HEK293 (cell line): ENCODE measurements around the gene ARIH2.
A peak's percentile ranks its signal among the peaks of the same experiment; 100 is the strongest.

Experiments used
- CTCF ChIA-PET: fragments of 350-600 bp; formaldehyde crosslinking; extraction: SDS; loops from one replicate; lab custom pipeline; 2021; ENCODE audit warnings: antibody characterized with exemption; lab: Yijun Ruan, JAX
- POLR2A ChIA-PET: fragments of 300-600 bp; formaldehyde crosslinking; extraction: SDS; loops from one replicate; lab custom pipeline; 2020; ENCODE audit warnings: antibody characterized with exemption, inconsistent platforms; lab: Yijun Ruan, JAX
- H3K27ac ChIP-seq: fragments of 200-500 bp; sonication (Bioruptor generic); 2 replicates; pipeline ENCODE4 v1.5.1; 2014; ENCODE audit warnings: low read depth, low read length, control low read depth, inconsistent platforms; ENCODE audit errors: extremely low read depth
- H3K36me3 ChIP-seq, 2 experiments: fragments of 200-500 bp in 1 of 2; sonication (Bioruptor generic) in 1 of 2; 1 replicate in 1 of 2; 2 replicates in 1 of 2; pipeline ENCODE4 v1.5.1; 2014 to 2017; ENCODE audit warnings: inconsistent platforms in 2 of 2, low read length in 2 of 2; ENCODE audit not compliant: control insufficient read depth in 2 of 2, insufficient read depth in 1 of 2
- H3K4me1 ChIP-seq: fragments of 200-500 bp; sonication (Bioruptor generic); 2 replicates; pipeline ENCODE4 v1.5.1; 2014; ENCODE audit warnings: mild to moderate bottlenecking, low read length, inconsistent platforms; ENCODE audit not compliant: control insufficient read depth, insufficient read depth
- H3K4me3 ChIP-seq: 2 replicates; pipeline ENCODE4 v1.5.1; 2011; ENCODE audit warnings: low read depth, mild to moderate bottlenecking, control low read depth, low read length, moderate library complexity
- H3K9me3 ChIP-seq: fragments of 200-500 bp; sonication (Bioruptor generic); 2 replicates; pipeline ENCODE4 v1.5.1; 2014; ENCODE audit warnings: low read depth, low read length, inconsistent platforms; ENCODE audit not compliant: control insufficient read depth, insufficient read depth
- EGR2 ChIP-seq: fragments of 450-650 bp; formaldehyde crosslinking; IDR thresholded peaks from 2 replicates; pipeline ENCODE4 v1.5.1; 2016; ENCODE audit warnings: low read depth, missing biosample characterization, missing genetic modification characterization
- IKZF3 ChIP-seq: fragments of 450-650 bp; IDR thresholded peaks from 2 replicates; pipeline ENCODE4 v1.5.0; 2018; ENCODE audit warnings: missing biosample characterization, mild to moderate bottlenecking, missing genetic modification characterization, moderate library complexity
- KLF10 ChIP-seq: fragments of 450-650 bp; IDR thresholded peaks from 2 replicates; pipeline ENCODE4 v1.5.1; 2018; ENCODE audit warnings: missing biosample characterization, mild to moderate bottlenecking, missing genetic modification characterization
- MEIS1 ChIP-seq: sonication (generic); formaldehyde crosslinking; IDR thresholded peaks from 2 replicates; pipeline ENCODE4 v1.8.1; 2022; ENCODE audit warnings: missing genetic modification reagents, mild to moderate bottlenecking, borderline replicate concordance
- RBAK ChIP-seq: fragments of 450-650 bp; formaldehyde crosslinking; IDR thresholded peaks from 2 replicates; pipeline ENCODE4 v1.5.1; 2016; ENCODE audit warnings: missing biosample characterization, missing genetic modification characterization
- TRIM28 ChIP-seq: IDR thresholded peaks from 2 replicates; pipeline ENCODE4 v1.6.1; 2011; ENCODE audit warnings: low read length, control low read depth, borderline replicate concordance
- WT1 ChIP-seq: fragments of 450-650 bp; formaldehyde crosslinking; IDR thresholded peaks from 2 replicates; pipeline ENCODE4 v1.5.1; 2016; ENCODE audit warnings: missing biosample characterization, missing genetic modification characterization
- ZBTB1 ChIP-seq: fragments of 450-650 bp; formaldehyde crosslinking; IDR thresholded peaks from 2 replicates; pipeline ENCODE4 v1.5.1; 2016; ENCODE audit warnings: missing biosample characterization, missing genetic modification characterization
- ZFHX2 ChIP-seq: fragments of 450-650 bp; formaldehyde crosslinking; conservative IDR thresholded peaks from 2 replicates; pipeline ENCODE4 v1.5.1; 2016; ENCODE audit warnings: missing biosample characterization, missing genetic modification characterization
- ZNF10 ChIP-seq: fragments of 450-650 bp; formaldehyde crosslinking; IDR thresholded peaks from 2 replicates; pipeline ENCODE4 v1.5.1; 2017; ENCODE audit warnings: missing biosample characterization, missing genetic modification characterization
- ZNF140 ChIP-seq: fragments of 450-650 bp; formaldehyde crosslinking; IDR thresholded peaks from 2 replicates; pipeline ENCODE4 v1.5.1; 2016; ENCODE audit warnings: missing biosample characterization, missing genetic modification characterization
- ZNF2 ChIP-seq: fragments of 450-650 bp; formaldehyde crosslinking; IDR thresholded peaks from 2 replicates; pipeline ENCODE4 v1.5.1; 2016; ENCODE audit warnings: missing biosample characterization, missing genetic modification characterization
- ZNF202 ChIP-seq: fragments of 450-650 bp; formaldehyde crosslinking; IDR thresholded peaks from 2 replicates; pipeline ENCODE4 v1.5.1; 2016; ENCODE audit warnings: missing biosample characterization, missing genetic modification characterization, borderline replicate concordance
- ZNF302 ChIP-seq: fragments of 450-650 bp; formaldehyde crosslinking; IDR thresholded peaks from 2 replicates; pipeline ENCODE4 v1.5.1; 2016; ENCODE audit warnings: missing biosample characterization, missing genetic modification characterization, low read depth
- ZNF354C ChIP-seq: fragments of 450-650 bp; formaldehyde crosslinking; IDR thresholded peaks from 2 replicates; pipeline ENCODE4 v1.5.1; 2016; ENCODE audit warnings: missing biosample characterization, missing genetic modification characterization, low read depth, borderline replicate concordance
- ZNF394 ChIP-seq: fragments of 450-650 bp; formaldehyde crosslinking; IDR thresholded peaks from 2 replicates; pipeline ENCODE4 v1.5.1; 2016; ENCODE audit warnings: missing biosample characterization, missing genetic modification characterization, mild to moderate bottlenecking, moderate library complexity, borderline replicate concordance
- ZNF473 ChIP-seq: fragments of 450-650 bp; formaldehyde crosslinking; IDR thresholded peaks from 2 replicates; pipeline ENCODE4 v1.5.1; 2017; ENCODE audit warnings: missing biosample characterization, missing genetic modification characterization
- ZNF548 ChIP-seq: fragments of 450-650 bp; formaldehyde crosslinking; IDR thresholded peaks from 2 replicates; pipeline ENCODE4 v1.5.1; 2016; ENCODE audit warnings: missing biosample characterization, missing genetic modification characterization
- ZNF610 ChIP-seq: fragments of 450-650 bp; formaldehyde crosslinking; IDR thresholded peaks from 2 replicates; pipeline ENCODE4 v1.5.1; 2016; ENCODE audit warnings: missing biosample characterization, missing genetic modification characterization, borderline replicate concordance
- ZNF747 ChIP-seq: fragments of 450-650 bp; formaldehyde crosslinking; IDR thresholded peaks from 2 replicates; pipeline ENCODE4 v1.5.1; 2016; ENCODE audit warnings: missing biosample characterization, missing genetic modification characterization
- ZNF791 ChIP-seq: fragments of 450-650 bp; formaldehyde crosslinking; IDR thresholded peaks from 2 replicates; pipeline ENCODE4 v1.5.1; 2016; ENCODE audit warnings: missing biosample characterization, missing genetic modification characterization
- TF ChIP-seq, protein P1 (sequence below): fragments of 450-650 bp; formaldehyde crosslinking; IDR thresholded peaks from 2 replicates; pipeline ENCODE4 v1.5.1; 2017; ENCODE audit warnings: missing biosample characterization, missing genetic modification characterization
- TF ChIP-seq, protein P2 (sequence below): fragments of 450-650 bp; formaldehyde crosslinking; IDR thresholded peaks from 2 replicates; pipeline ENCODE4 v1.5.1; 2017; ENCODE audit warnings: missing biosample characterization, missing genetic modification characterization
- TF ChIP-seq, protein P3 (sequence below): fragments of 450-650 bp; formaldehyde crosslinking; IDR thresholded peaks from 2 replicates; pipeline ENCODE4 v1.5.1; 2017; ENCODE audit warnings: missing biosample characterization, missing genetic modification characterization
- TF ChIP-seq, protein P4 (sequence below): fragments of 450-650 bp; formaldehyde crosslinking; IDR thresholded peaks from 2 replicates; pipeline ENCODE4 v1.5.1; 2017; ENCODE audit warnings: missing biosample characterization, missing genetic modification characterization
- TF ChIP-seq, protein P5 (sequence below): fragments of 450-650 bp; formaldehyde crosslinking; IDR thresholded peaks from 2 replicates; pipeline ENCODE4 v1.5.1; 2016; ENCODE audit warnings: missing biosample characterization, missing genetic modification characterization

The ARIH2 gene

DNA sequence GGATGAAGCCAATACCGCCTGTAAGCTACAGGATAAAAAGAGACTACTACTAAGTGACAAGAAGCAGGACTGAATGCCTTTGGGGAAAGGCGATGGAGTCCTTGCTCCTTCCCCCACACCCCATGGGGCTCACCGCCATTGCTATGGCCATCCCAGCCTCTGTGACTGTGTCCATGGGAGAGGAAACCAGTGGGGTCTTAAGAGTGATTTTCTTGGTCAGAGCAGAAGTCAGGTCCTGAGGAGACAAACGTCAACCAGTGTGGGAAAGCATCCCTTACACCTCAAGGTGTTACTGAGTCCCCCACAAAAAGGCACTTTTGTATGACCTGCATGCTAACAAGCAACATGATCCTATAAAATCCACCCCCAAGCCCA is 109.6 kb downstream of the ARIH2 start (continued):
- TF ChIP-seq, protein P1, sequence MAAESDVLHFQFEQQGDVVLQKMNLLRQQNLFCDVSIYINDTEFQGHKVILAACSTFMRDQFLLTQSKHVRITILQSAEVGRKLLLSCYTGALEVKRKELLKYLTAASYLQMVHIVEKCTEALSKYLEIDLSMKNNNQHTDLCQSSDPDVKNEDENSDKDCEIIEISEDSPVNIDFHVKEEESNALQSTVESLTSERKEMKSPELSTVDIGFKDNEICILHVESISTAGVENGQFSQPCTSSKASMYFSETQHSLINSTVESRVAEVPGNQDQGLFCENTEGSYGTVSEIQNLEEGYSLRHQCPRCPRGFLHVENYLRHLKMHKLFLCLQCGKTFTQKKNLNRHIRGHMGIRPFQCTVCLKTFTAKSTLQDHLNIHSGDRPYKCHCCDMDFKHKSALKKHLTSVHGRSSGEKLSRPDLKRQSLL (tag by site-specific recombination): no peak
- TF ChIP-seq, protein P2, sequence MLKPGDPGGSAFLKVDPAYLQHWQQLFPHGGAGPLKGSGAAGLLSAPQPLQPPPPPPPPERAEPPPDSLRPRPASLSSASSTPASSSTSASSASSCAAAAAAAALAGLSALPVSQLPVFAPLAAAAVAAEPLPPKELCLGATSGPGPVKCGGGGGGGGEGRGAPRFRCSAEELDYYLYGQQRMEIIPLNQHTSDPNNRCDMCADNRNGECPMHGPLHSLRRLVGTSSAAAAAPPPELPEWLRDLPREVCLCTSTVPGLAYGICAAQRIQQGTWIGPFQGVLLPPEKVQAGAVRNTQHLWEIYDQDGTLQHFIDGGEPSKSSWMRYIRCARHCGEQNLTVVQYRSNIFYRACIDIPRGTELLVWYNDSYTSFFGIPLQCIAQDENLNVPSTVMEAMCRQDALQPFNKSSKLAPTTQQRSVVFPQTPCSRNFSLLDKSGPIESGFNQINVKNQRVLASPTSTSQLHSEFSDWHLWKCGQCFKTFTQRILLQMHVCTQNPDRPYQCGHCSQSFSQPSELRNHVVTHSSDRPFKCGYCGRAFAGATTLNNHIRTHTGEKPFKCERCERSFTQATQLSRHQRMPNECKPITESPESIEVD: no peak
- TF ChIP-seq, all 188 proteins: peak for 0

DNA sequence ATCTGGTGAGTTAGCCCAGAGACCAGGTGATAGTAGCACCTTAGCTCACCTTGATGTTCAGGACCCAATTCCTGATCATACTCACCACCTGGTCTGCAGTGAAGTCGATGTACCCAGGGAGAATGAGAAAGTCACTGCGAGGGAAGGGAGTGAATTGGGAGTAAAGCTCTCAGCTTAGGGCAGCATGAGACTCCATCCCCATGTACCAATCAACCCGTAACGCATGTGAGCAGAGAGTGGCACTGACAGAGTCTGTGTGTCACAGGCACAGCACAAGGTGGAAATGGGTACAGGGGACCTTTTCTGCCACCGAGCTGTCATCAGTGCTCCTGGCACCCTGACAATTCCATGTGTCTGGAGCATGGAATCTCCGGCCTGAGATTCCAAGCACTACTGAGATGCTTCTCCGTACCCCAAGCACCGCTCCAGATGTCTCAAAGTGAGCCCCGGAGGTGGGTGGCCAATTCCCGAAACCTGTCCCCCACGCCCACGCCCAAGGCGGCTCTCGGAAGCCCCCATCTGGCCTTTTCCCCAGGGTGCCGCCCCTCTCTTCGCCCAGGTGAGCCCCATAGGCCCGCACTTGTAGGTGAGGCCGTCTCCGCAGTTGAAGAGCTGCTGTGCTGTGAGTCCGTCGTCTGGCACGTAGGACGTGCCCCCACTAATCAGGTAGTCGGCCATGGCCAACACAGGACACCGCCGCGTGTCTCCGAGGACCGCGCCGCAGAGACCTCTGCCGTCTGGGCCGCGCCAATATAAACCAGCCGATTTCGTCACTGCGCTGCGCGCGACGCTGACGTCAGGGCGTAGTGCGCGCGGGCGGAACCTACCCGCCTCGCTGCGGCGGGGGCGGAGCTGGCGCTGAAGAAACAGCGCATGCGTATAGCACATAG is 110.3 kb downstream of the ARIH2 start, which contains the start of gene IMPDH2:
TSS of gene IMPDH2 (minus strand) at position 726 of the 890 bp plus-strand sequence. CDS start at position 678, 48 bp downstream.
- Histone ChIP-seq H3K4me3 (peak within 1 kb of the TSS; percentile 83), H3K4me1 (no peaks in the 10 kb centered on the region), H3K36me3 (peaks cover 5 to 89% of the 10 kb centered on the region in 2 experiments; a peak in 2 of 3 replicates), H3K27ac (peak within 1 kb of the TSS; percentile 58), H3K9me3 (no peaks in the 10 kb centered on the region)
- POLR2A ChIA-PET: interaction anchor here (0.6 to 1.9 kb wide), 25 partner anchors 8 to 642 kb away, joined by 3 to 28 read pairs (median 3); partner anchors contain the start of genes DALRD3, KLHDC8B, LAMB2 and P4HTM
- CTCF ChIA-PET: interaction anchor here (0.5 to 1.1 kb wide), 3 partner anchors 41 to 63 kb away, joined by 3 to 5 read pairs (median 3); no protein-coding TSS in a partner anchor
- TF ChIP-seq EGR2 (tag by site-specific recombination): peak; percentile 66
- TF ChIP-seq ZNF302: no peak
- no peak for TF ChIP-seq ZNF140 (tag by site-specific recombination)
- TF ChIP-seq, protein P3, sequence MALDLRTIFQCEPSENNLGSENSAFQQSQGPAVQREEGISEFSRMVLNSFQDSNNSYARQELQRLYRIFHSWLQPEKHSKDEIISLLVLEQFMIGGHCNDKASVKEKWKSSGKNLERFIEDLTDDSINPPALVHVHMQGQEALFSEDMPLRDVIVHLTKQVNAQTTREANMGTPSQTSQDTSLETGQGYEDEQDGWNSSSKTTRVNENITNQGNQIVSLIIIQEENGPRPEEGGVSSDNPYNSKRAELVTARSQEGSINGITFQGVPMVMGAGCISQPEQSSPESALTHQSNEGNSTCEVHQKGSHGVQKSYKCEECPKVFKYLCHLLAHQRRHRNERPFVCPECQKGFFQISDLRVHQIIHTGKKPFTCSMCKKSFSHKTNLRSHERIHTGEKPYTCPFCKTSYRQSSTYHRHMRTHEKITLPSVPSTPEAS (tag by site-specific recombination): no peak
- TF ChIP-seq ZNF2 (tag by site-specific recombination): peak; percentile 76
- TF ChIP-seq ZBTB1: no peak
- TF ChIP-seq ZNF473 (tag by site-specific recombination): no peak
- TF ChIP-seq MEIS1: no peak
- TF ChIP-seq RBAK (tag by site-specific recombination): no peak
- no peak for TF ChIP-seq ZNF548 (tag by site-specific recombination)
- TF ChIP-seq ZNF610 (tag by site-specific recombination): 0 out of 2 replicates have a peak, but pooled peaks have one; percentile 27
- TF ChIP-seq ZNF10: 0 out of 2 replicates have a peak, but pooled peaks have one; percentile 13
- TF ChIP-seq, protein P4, sequence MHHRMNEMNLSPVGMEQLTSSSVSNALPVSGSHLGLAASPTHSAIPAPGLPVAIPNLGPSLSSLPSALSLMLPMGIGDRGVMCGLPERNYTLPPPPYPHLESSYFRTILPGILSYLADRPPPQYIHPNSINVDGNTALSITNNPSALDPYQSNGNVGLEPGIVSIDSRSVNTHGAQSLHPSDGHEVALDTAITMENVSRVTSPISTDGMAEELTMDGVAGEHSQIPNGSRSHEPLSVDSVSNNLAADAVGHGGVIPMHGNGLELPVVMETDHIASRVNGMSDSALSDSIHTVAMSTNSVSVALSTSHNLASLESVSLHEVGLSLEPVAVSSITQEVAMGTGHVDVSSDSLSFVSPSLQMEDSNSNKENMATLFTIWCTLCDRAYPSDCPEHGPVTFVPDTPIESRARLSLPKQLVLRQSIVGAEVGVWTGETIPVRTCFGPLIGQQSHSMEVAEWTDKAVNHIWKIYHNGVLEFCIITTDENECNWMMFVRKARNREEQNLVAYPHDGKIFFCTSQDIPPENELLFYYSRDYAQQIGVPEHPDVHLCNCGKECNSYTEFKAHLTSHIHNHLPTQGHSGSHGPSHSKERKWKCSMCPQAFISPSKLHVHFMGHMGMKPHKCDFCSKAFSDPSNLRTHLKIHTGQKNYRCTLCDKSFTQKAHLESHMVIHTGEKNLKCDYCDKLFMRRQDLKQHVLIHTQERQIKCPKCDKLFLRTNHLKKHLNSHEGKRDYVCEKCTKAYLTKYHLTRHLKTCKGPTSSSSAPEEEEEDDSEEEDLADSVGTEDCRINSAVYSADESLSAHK (tag by site-specific recombination): 0 out of 2 replicates have a peak, but pooled peaks have one; percentile 22
- 0 out of 2 replicates have a peak, but pooled peaks have one; percentile 38 for TF ChIP-seq KLF10
- TF ChIP-seq IKZF3 (tag by site-specific recombination): no peak
- no peak for TF ChIP-seq TRIM28
- no peak for TF ChIP-seq ZNF354C (tag by site-specific recombination)
- TF ChIP-seq, protein P5, sequence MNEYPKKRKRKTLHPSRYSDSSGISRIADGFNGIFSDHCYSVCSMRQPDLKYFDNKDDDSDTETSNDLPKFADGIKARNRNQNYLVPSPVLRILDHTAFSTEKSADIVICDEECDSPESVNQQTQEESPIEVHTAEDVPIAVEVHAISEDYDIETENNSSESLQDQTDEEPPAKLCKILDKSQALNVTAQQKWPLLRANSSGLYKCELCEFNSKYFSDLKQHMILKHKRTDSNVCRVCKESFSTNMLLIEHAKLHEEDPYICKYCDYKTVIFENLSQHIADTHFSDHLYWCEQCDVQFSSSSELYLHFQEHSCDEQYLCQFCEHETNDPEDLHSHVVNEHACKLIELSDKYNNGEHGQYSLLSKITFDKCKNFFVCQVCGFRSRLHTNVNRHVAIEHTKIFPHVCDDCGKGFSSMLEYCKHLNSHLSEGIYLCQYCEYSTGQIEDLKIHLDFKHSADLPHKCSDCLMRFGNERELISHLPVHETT: peak; percentile 57; the same call in 1 of the 2 replicates
- TF ChIP-seq WT1 (tag by site-specific recombination): peak; percentile 25; the same call in 1 of the 2 replicates
- TF ChIP-seq ZNF394 (tag by site-specific recombination): peak; percentile 36
- no peak for TF ChIP-seq ZNF747 (tag by site-specific recombination)
- peak; percentile 91 for TF ChIP-seq ZFHX2 (tag by site-specific recombination)
- no peak for TF ChIP-seq ZNF202 (tag by site-specific recombination)
- TF ChIP-seq ZNF791 (tag by site-specific recombination): no peak
